Measurements from ENCODE around the gene PLAAT5.
"Not testable (repeated sequence)": the region's sequence is repeated elsewhere in the genome, so short reads cannot be mapped to it uniquely, and the experiment has no call there.

PLAAT5 gene

GRCh38 chr11:63490551-63491239, at the start of gene PLAAT5:
Gene PLAAT5 (minus strand): TSS chr11:63491167. CDS start chr11:63491034, 133 bp downstream.
- DNase-seq (ENCODE audit: low read depth, low spot score), result peak; percentile 63

GRCh38 chr11:63537293-63538101, 46.5 kb upstream of the PLAAT5 start:
- DNase-seq (ENCODE audit: low read depth, low spot score), result peak; percentile 94

- peak; percentile 79 for DNase-seq (ENCODE audit: low read depth, low spot score)
Observed at GRCh38 chr11:63536669-63537292, 45.8 kb upstream of the PLAAT5 start, which contains the start of gene PLAAT4. Gene PLAAT4 (plus strand): TSS chr11:63536808. CDS start chr11:63536869, 61 bp downstream.

GRCh38 chr11:63535734-63536133, 44.8 kb upstream of the PLAAT5 start:
- no peak for DNase-seq (ENCODE audit: low read depth, low spot score)

GRCh38 chr11:63534895-63535461, 44.0 kb upstream of the PLAAT5 start:
- DNase-seq (ENCODE audit: low read depth, low spot score), result no peak

- DNase-seq (ENCODE audit: low read depth, low spot score), result no peak
Observed at GRCh38 chr11:63534076-63534475, 43.1 kb upstream of the PLAAT5 start.

GRCh38 chr11:63532799-63533475, 42.0 kb upstream of the PLAAT5 start:
- DNase-seq (ENCODE audit: low read depth, low spot score), result peak; percentile 48

GRCh38 chr11:63532117-63532516, 41.1 kb upstream of the PLAAT5 start:
- peak; percentile 29 for DNase-seq (ENCODE audit: low read depth, low spot score)

GRCh38 chr11:63531074-63531792, 40.3 kb upstream of the PLAAT5 start:
- DNase-seq (ENCODE audit: low read depth, low spot score), result peak; percentile 96

GRCh38 chr11:63530021-63530420, 39.1 kb upstream of the PLAAT5 start:
- DNase-seq (ENCODE audit: low read depth, low spot score), result no peak

GRCh38 chr11:63529373-63529772, 38.4 kb upstream of the PLAAT5 start:
- not testable (repeated sequence) for DNase-seq (ENCODE audit: low read depth, low spot score)

GRCh38 chr11:63528729-63529278, 37.8 kb upstream of the PLAAT5 start:
- not testable (repeated sequence) for DNase-seq (ENCODE audit: low read depth, low spot score)

GRCh38 chr11:63528156-63528555, 37.2 kb upstream of the PLAAT5 start:
- not testable (repeated sequence) for DNase-seq (ENCODE audit: low read depth, low spot score)

- DNase-seq (ENCODE audit: low read depth, low spot score), result no peak
Observed at GRCh38 chr11:63527667-63528066, 36.7 kb upstream of the PLAAT5 start.

- DNase-seq (ENCODE audit: low read depth, low spot score), result no peak
Observed at GRCh38 chr11:63523151-63523550, 32.2 kb upstream of the PLAAT5 start.

- DNase-seq (ENCODE audit: low read depth, low spot score), result no peak
Observed at GRCh38 chr11:63521896-63522295, 30.9 kb upstream of the PLAAT5 start.

GRCh38 chr11:63520606-63521170, 29.7 kb upstream of the PLAAT5 start:
- no peak for DNase-seq (ENCODE audit: low read depth, low spot score)

GRCh38 chr11:63518548-63518947, 27.6 kb upstream of the PLAAT5 start:
- DNase-seq (ENCODE audit: low read depth, low spot score), result peak; percentile 39

- DNase-seq (ENCODE audit: low read depth, low spot score), result no peak
Observed at GRCh38 chr11:63517156-63517555, 26.2 kb upstream of the PLAAT5 start.

- no peak for DNase-seq (ENCODE audit: low read depth, low spot score)
Observed at GRCh38 chr11:63516109-63516508, 25.1 kb upstream of the PLAAT5 start.
